ENCODE data around the gene COL5A1.

Gene COL5A1

DNA sequence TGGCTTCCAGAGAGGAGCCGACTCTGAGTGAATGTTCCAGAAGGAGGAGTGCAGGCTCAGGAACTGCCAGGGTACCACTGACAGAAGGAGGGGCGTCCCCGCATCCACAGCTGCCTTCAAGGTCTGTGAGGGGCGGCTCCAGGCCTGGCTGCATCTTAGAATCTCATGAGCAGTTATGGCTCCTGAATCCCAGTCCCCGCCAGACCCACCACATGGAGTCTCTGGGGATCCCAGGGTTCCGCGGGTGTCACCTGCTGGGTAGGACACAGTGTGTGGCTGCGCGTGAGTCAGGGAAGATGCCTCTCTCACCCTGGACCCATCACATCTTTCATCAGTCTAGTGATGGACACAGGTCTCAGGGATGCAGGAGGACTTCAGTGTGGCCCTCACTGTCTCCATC, 79.2 kb downstream of the COL5A1 start:
- H3K4me3 ChIP-seq (ENCODE audit: low read depth, low read length), result no peak overlapping the region
- DNase-seq (ENCODE audit: low read depth), result no peak
- TF ChIP-seq, protein P1, sequence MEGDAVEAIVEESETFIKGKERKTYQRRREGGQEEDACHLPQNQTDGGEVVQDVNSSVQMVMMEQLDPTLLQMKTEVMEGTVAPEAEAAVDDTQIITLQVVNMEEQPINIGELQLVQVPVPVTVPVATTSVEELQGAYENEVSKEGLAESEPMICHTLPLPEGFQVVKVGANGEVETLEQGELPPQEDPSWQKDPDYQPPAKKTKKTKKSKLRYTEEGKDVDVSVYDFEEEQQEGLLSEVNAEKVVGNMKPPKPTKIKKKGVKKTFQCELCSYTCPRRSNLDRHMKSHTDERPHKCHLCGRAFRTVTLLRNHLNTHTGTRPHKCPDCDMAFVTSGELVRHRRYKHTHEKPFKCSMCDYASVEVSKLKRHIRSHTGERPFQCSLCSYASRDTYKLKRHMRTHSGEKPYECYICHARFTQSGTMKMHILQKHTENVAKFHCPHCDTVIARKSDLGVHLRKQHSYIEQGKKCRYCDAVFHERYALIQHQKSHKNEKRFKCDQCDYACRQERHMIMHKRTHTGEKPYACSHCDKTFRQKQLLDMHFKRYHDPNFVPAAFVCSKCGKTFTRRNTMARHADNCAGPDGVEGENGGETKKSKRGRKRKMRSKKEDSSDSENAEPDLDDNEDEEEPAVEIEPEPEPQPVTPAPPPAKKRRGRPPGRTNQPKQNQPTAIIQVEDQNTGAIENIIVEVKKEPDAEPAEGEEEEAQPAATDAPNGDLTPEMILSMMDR (IDR thresholded peaks at IDR 0.05; ENCODE audit: control insufficient read depth, extremely low read depth, insufficient read depth), result no peak

DNA sequence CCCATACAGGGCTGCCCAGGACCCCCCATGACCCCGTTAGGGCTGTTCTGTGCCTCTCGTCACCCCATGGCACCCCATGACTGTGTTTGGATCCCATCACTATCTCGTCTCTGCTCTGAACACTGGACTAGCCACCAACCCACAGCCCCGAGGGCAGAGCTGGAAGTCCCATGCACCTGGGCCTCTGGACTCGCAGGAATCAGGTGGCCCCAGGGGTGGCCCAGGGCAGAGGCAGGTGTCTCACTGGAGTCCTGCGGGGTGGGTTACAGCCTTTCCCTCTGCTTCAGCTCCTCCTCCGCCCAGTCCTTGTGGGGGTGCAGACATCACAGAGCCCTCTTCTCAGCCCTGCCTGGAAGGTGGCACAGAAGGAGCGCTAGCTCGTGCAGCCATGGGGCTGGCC, 79.7 kb downstream of the COL5A1 start:
- TF ChIP-seq, protein P1 (IDR thresholded peaks at IDR 0.05; ENCODE audit: control insufficient read depth, extremely low read depth, insufficient read depth), result no peak
- no peak for DNase-seq (ENCODE audit: low read depth)
- H3K4me3 ChIP-seq (ENCODE audit: low read depth, low read length), result no peak overlapping the region

DNA sequence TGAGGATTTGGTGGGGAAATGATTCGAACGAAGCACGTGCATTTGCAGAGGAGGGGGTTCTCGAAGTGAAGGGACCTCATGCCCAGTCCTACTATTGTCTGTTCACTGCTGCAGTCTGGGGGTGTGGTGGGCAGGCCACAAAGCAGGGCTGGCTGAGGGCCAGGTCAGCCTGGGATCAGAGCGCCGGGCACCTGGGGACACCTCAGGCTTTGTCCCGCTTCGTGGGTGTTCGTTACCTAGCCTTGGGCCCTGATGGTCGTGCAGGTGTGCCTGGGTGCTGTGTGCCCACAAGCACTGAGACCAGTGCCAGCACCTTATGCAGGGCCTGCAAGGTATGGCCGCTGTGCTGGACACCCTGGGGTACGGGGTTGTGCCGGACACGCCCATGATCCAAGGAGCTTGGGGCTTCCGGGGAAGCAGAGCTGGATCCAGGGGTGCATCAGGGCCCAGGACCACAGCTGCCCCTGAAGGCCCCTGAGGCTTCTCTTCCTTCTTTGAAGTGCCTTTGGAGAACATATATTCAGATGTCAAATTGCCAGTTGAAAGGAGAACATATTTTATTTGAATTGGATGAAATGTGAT, 80.6 kb downstream of the COL5A1 start:
- TF ChIP-seq, protein P1 (IDR thresholded peaks at IDR 0.05; ENCODE audit: control insufficient read depth, extremely low read depth, insufficient read depth), result no peak
- no peak for DNase-seq (ENCODE audit: low read depth)
- H3K4me3 ChIP-seq (ENCODE audit: low read depth, low read length), result no peak overlapping the region

DNA sequence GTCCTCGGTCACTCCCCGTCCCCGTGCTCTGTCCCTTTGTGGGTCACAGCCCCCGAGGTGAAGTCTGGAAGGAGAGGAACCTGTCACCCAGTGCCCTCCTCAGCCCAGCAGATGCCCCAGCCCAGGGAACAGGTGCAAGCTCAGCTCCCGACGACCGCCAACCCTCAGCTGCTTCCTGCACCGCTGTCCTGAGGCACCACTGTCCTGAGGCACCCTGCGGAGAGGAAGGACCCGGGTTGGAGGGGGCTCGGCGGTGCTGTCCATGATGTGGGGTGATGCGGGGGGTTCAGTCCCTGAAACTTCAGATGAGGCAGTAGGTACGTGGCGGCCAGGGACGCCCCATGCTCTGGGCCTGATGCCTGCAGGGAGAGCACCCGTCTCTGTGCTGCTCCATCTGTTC, 81.4 kb downstream of the COL5A1 start:
- DNase-seq (ENCODE audit: low read depth), result no peak
- TF ChIP-seq, protein P1 (IDR thresholded peaks at IDR 0.05; ENCODE audit: control insufficient read depth, extremely low read depth, insufficient read depth), result no peak
- H3K4me3 ChIP-seq (ENCODE audit: low read depth, low read length), result no peak overlapping the region

DNA sequence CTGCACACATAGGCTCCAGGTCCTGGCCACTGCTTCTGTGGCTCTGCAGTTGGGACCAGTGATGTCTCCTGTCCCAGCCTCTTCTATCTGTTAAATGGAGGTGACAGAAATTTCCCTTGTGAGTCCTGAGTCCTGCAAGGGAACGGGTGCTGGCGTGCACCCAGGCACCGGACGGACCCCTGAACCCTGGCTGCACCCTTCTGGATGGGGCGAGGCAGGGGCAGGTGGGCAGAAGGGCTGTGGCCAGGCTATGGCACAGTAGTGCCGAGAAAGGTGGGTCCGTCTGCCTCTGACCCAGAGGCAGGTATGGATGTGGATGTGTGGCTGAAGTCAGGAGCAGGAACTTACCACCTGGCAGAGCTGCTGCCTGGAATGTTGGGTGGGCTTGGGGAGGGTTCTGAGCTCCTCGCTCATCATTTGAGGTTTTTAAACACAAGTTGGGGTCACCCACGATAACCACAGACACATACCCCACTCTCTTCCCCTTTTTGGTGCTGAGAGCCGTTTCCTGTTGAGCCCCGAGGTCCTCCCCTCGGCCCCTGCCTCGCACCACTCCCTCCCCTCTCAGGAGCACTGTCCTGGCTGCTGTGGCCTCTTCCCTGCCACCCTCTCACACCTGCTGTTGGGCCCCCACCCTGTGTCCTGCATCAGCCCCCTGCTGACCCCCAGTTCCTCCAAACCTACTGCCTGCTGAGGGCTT, 82.0 kb downstream of the COL5A1 start:
- no peak for DNase-seq (ENCODE audit: low read depth)
- TF ChIP-seq, protein P1 (IDR thresholded peaks at IDR 0.05; ENCODE audit: control insufficient read depth, extremely low read depth, insufficient read depth), result no peak
- H3K4me3 ChIP-seq (ENCODE audit: low read depth, low read length), result no peak overlapping the region

DNA sequence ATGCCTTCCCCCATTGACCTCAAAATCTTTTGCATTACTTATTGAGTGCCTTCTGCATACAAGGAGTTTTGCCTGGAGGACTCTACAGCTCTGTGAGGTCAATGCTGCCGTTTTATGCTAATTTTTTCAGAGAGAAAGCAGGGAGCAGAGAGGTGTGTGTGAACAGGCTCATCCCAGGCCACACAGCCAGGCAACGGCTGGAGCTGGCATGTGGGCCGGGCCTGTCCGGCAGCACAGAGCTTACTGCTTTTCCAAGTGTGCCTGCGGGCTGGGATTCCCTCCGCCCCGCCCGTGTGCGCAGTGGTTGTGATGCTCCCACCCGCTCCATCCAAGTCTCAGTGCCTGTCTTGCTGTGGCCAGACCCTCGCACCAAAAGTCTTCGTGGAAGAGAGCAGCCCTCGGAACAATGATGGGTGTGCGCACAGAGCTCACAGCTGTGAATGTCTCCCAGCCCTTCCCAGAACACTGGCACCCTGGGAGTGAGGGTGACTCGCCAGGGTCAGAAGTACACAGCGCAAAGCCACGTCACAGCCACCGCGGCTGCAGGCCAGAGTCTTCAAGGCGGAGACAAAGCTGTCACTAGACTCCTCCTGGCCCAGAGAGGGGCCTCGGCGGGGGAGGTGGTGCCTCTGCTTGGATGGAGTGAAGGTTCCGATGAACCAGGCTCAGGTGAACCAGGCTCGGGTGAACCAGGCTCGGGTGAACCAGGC, 82.8 kb downstream of the COL5A1 start:
- TF ChIP-seq, protein P1 (IDR thresholded peaks at IDR 0.05; ENCODE audit: control insufficient read depth, extremely low read depth, insufficient read depth), result no peak
- no peak for DNase-seq (ENCODE audit: low read depth)
- no peak overlapping the region for H3K4me3 ChIP-seq (ENCODE audit: low read depth, low read length)

All from LNCaP clone FGC (cell line).